Muscle of back (tissue), 11 donors: Measurements from ENCODE around the gene HYDIN. TPM values are rescaled to one million over a fixed set of nuclear protein-coding genes. Genes with fewer than 3 reads are reported as not detected.
"Not testable (repeated sequence)": the region's sequence is repeated elsewhere in the genome, so short reads cannot be mapped to it uniquely, and the experiment has no call there.

Source experiments
- DNase-seq, 3 donors: peaks; one replicate each; pipeline versions ENCODE4 v3.0.0 to v3.0.0-alpha.2; 2013
- polyA plus RNA-seq, 10 donors: library from polyadenylated mRNA; unstranded; fragments of 120-200 nt; gene quantifications; one replicate each; pipeline ENCODE4 v1.2.1, GENCODE V29; 2013; ENCODE audit not compliant: insufficient read length in 10 of 10

Gene HYDIN
- polyA plus RNA-seq, 10 donors = 0.60 to 4.9 (median 1.6) TPM

DNA sequence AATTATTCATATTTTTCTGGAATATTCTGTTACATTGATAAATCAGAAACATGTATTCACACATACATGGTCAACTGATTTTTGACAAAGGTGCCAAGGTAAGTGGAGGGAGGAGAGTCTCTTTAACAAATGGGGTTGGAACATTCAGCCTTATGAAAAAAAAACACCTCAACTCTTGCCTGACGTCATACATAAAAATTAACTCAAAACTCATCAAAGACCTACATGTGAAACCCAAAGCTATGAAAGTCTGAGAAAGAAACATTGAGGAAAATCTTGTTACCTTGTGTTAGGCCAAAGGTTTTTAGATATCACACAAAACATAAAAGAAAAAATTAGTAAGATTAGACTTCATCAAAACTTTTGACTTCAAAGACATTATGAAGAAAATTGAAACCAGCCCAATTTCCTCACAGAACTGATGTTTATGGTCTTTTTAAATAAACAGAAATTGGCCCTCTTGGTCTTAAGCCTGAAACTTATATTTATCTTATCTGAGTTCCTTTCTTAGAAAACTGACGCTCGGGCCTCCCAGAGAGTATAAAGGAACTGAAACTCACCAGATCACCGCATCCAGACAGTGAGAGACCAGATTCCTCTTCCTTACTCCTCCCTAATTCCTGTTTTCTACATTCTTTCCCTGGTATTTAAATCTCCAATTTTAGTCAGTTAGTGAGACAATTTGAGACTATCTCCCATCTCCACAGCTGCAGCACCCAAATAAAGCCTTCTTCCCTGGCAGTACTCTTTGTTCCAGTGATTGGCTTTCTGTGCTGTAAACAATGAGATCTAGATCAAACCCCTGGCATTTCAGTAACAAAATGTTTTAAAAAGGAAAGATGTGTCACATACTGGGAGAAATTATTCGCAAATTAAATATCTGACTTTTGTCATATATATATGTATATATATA lies 4.0 kb downstream of the HYDIN start:
- no peak for DNase-seq

GRCh38 chr16:71225145-71225544 lies 5.4 kb downstream of the HYDIN start:
- no peak for DNase-seq

- DNase-seq = no peak
These were observed 12.1 kb downstream of the HYDIN start for GRCh38 chr16:71218306-71218963.

DNA sequence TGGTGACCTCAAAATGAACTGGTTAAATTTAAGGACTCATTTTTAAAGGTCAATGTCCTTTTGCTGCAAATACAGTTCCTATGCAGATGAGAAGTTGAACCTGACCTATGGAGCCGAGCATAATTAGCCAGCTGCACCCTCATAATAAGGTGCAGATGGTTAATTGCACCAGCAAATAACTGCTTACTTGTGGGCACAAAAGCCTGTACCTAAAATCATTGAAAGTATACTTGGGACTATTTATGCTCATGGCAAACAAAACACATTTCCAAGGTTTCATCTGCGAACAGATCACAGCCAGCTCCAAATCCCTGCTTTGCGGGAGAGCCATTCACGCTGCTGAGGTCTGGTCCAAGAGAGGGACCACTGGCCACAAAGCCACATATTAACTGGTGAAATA lies 13.0 kb downstream of the HYDIN start:
- DNase-seq = no peak

GRCh38 chr16:71216714-71217113 lies 13.8 kb downstream of the HYDIN start:
- no peak for DNase-seq

DNA sequence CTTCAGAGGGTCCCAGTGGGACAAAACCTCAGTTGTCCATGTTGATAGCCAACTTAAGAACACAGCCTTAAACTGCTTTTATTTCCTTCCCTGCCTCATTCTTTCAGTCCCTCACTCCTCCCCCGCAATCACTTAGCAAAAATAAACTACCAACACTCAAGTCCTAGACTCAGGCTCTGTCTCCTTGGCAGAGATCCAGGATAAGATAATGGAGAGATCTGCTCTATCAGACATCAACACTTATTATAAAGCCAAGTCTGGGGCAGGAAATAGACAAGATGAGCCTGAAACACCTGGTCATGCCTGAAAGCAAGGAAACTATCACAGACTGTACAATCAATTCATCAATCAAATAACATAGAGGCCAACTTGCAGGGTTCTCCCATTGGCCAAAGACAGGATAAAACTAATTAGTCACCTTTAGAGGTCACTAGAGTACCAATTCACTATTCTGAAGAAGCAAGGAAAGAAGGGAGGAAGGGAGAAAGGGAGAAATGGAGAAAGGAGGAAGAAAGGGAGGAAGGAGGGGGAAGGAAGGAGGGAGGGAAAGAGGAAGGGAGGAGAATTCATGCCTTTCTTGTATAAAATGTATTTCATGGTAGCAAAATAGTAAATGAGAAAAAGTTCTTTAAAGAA lies 15.7 kb downstream of the HYDIN start:
- peak in 1 of 3 donors; percentile 11 for DNase-seq

GRCh38 chr16:71205482-71206131 lies 24.9 kb downstream of the HYDIN start:
- no peak for DNase-seq

GRCh38 chr16:71203631-71204030 lies 26.9 kb downstream of the HYDIN start:
- no peak for DNase-seq

GRCh38 chr16:71201556-71201955 lies 29.0 kb downstream of the HYDIN start:
- no peak for DNase-seq

GRCh38 chr16:71201054-71201453 lies 29.5 kb downstream of the HYDIN start:
- no peak for DNase-seq

DNA sequence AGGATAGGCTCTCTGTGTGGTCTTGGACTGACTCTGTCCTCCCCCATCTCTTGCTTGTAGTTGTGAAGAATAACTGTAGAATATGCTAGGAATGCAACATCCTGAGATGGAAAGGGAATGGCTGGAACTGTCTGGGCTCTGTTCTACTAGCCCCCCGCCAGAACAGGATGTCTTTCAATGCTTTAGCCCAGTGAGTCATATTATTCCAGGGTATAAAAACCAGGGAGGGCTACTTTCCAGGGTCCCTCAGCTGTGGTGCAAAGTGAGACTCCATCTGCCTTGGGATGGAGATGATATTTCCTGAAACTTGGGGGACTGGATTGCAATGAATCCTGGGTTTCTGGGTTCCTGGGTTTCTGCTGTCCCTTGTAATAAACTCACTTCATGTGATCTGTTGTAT lies 32.1 kb downstream of the HYDIN start:
- DNase-seq = no peak

DNA sequence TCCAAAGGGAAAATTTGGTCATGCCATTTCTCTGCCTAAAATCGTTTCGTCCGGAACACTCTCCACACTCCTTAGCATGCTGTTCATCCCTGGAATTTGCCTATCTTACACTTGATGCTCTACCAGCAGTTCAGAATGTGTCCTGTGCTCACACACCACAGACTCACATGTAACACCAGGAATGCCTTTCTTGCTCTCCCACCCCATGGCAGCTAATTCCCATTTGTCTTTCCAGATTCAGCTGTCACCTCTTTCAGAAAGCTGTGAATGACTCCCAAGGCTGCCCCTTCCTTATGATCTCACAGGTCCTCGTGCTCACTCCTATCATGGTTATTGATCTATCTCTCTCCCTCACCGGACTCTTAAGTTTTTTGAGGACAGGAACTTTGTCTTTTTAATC lies 38.1 kb downstream of the HYDIN start:
- DNase-seq = no peak

DNA sequence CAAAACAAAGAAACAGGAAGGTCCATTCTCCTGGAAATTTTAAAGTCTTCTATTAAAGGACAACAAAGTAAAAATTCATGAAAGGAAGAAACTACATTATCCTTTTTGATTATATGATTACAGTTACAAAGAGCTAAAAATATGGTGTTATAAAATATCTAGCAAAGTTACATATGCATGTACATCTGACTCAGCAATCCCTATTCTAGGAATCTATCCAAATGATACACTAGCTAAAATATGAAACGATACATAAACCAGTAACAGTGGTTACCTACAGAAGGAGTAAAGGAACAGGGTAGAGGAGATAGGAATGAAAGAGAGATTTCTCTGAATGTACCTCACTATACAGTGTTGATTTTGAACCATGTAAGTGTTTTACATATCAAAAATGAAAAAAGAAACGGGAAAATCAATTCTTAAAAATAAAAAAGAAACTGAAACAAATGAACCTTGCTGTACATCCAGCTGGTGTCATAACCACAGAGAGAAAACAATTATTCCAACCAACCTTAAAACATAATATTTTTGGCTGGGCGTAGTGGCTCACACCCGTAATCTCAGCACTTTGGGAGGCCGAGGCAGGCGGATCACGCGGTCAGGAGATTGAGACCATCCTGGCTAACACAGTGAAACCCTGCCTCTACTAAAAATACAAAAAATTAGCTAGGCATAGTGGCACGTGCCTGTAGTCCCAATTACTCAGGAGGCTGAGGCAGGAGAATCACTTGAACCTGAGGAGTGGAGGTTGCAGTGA lies 41.4 kb downstream of the HYDIN start:
- no peak for DNase-seq

DNA sequence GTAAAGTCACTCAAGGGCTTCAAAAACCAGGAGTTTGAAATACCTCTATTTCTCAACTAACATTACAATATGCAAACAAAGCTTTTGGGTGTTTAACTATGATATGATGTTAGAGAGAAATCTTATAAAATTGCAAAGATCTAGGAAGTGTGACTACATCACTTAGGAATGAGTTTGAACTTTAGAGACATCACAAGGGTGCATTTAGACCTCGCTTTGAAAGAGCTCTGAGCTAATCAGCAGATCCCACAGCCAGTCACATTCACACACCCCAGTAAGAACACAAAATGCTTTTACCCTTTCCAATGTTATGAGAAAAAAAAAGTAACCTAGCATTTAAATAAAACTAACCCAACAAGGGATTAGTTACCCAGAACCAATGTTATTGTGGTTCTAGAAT lies 45.2 kb downstream of the HYDIN start:
- no peak for DNase-seq

GRCh38 chr16:71179569-71179968 lies 51.0 kb downstream of the HYDIN start:
- no peak for DNase-seq

GRCh38 chr16:71172481-71173207 lies 57.9 kb downstream of the HYDIN start:
- DNase-seq = peak in 2 of 3 donors; percentile 10 to 19

DNA sequence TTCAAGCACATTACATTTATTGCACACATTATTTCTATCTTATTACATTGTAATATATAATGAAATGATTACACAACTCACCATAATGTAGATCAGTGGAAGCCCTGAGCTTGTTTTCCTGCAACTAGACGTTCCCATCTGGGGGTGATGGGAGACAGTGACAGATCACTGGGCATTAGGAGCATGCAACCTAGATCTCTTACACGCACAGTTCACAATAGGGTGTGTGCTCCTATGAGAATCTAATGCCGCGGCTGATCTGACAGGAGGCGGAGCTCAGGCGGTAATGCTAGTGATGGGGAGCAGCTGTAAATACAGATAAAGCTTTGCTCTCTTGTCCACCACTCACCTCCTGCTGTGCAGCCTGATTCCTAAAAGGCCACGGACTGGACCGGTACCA lies 69.5 kb downstream of the HYDIN start:
- not testable (repeated sequence) for DNase-seq

DNA sequence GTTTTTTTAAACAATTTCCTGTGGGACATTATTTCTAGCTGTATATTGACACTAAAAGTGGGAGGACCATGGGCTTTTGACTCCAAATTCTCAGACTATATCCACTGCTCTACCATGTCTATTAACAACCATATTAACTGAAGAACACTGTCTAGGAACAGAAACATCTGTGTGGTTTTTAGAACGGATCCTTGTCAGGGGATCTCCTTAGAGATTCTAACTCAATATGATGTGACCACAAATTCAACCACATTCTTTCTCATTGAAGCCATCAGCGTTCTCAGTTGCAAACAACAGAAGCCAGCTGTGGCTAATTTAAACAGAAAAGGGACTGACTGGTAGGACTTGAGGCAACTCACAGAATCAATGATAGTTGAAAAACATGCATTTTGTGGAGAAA lies 73.2 kb downstream of the HYDIN start:
- not testable (repeated sequence) for DNase-seq

DNA sequence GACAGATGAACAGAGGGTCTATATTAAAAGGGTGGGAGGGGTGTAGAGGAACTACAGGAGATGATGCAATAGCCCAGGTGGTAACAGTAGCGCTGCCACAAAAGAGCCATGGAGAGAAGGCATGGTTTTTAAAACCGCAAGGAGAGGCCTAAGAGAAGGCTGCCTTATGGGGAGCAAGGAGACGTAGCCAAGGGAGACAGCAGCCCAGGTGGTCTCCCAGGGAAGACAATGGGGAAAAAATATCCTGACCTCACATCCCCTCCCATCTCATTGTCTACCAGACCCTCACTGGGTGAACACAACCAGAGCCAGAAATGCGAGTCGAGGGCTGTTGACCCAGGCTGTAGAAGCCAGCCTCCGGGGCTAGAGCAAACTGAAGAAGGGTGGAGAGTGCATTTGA lies 77.2 kb downstream of the HYDIN start:
- not testable (repeated sequence) for DNase-seq

DNA sequence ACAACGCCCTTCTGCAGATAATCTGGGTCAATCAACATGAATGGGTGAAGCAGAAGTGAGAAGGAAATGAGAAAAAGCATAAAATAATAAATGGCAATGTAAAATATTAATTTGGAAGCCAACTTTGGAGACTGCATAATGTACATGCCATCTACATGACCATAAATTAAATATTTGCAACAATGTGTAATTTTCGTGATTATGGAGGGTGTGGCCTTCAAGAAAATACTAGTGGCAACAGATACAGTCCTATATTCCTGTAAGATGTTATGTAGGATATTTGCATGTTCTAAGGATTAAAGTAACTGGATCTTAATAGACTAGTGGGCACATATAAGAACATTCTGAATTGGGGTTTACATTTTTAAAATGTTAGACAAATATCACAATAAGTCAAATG lies 78.9 kb downstream of the HYDIN start:
- DNase-seq = not testable (repeated sequence)

DNA sequence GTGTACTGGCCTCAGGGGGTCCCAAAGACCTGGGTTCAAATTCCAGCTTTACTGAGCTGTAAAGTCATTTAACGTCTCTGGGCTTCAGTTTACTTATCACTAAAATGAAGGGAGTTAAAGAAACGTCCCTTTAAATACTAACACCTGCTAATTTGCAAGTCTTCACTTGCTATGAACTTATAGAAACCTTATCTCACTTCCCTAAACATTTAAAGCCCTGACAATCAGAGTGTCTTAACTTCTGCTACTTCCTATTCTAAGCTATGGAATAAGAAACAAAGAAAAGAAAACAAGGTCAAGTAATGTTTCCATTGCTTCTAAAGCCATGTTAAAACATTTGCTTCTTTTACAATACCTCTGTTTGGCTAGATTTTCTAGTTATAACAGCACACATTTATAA lies 87.3 kb downstream of the HYDIN start:
- DNase-seq = not testable (repeated sequence)
